GM12891 (cell line): Measurements from ENCODE around the gene ADIG.

Experiments
- PAX5 ChIP-seq: IDR thresholded peaks from 2 replicates; pipeline ENCODE4 v1.6.1; 2011; ENCODE audit warnings: low read length, moderate library complexity, mild to moderate bottlenecking; ENCODE audit not compliant: insufficient read depth, severe bottlenecking
- POLR2A ChIP-seq: IDR thresholded peaks from 2 replicates; pipeline ENCODE4 v1.6.1; 2011; ENCODE audit warnings: low read depth, low read length, control low read depth
- POLR2AphosphoS5 ChIP-seq: IDR thresholded peaks from 2 replicates; pipeline ENCODE4 v1.6.1; 2011; ENCODE audit warnings: low read depth, low read length, control low read depth
- SPI1 ChIP-seq: IDR thresholded peaks from 2 replicates; pipeline ENCODE4 v1.6.1; 2011; ENCODE audit warnings: low read depth, low read length, control low read depth
- TAF1 ChIP-seq: IDR thresholded peaks from 2 replicates; pipeline ENCODE4 v1.6.1; 2011; ENCODE audit warnings: low read depth, low read length, control low read depth

DNA sequence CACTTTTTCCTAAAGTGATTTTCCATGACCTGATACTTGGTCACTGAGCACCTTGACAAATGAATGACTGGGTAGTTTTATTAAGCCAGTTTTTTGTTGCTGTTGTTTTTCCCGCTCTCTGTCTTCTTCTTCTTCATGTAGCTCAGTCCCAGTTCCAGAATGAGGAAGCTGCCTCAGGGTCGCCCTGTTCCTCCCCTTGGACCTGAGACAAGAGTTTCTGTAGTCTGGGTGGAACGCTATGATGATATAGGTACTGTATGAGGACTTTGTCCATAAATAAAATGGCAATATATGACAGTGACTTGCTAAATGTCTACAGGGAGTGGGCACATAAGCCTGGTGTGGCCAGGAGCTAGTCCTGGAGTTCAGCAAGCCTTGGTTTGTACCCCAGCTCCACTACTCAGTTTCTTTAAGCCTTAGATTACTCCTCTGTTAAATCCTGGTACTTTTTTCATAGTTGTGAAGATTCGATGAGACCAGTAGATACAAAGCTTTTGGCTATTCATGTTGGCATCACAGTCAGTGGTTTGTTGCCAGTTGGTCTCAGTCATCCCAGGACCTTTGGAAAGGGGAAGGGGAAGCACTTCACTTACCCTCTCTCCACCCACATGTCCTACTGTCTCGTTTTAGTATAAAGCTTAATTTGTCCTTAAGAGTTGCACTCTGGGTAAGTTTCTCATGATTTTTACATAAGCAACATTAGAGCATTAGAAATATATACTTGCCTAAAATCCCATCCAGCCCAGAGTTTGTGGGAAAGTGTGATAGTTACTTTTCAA lies 11.1 kb upstream of the ADIG start:
- TF ChIP-seq POLR2AphosphoS5 = no peak
- no peak for TF ChIP-seq POLR2A
- TF ChIP-seq PAX5 = no peak
- no peak for TF ChIP-seq TAF1
- TF ChIP-seq SPI1 = no peak
